Breast epithelium (tissue), 4 donors: ENCODE results near the gene ABI3BP. TPM values are rescaled to one million over a fixed set of nuclear protein-coding genes. Genes with fewer than 3 reads are reported as not detected.

ENCODE experiments used
- DNase-seq, 2 donors: peaks; one replicate each; pipeline ENCODE4 v3.0.0-alpha.2; 2019; ENCODE audit warnings: low spot score in 2 of 2
- H3K27ac ChIP-seq, 2 donors: fragments of 200-600 bp; sonication (generic) in 1 of 2; one replicate each; pipeline ENCODE4 v1.5.1; 2016 to 2019; ENCODE audit warnings: mild to moderate bottlenecking in 1 of 2
- H3K27me3 ChIP-seq, 2 donors: fragments of 200-600 bp; sonication (generic) in 1 of 2; one replicate each; pipeline versions ENCODE4 v1.5.1 to v1.6.0; 2017 to 2019; ENCODE audit warnings: control low read depth in 1 of 2, mild to moderate bottlenecking in 1 of 2
- H3K36me3 ChIP-seq: fragments of 200-600 bp; one replicate; pipeline ENCODE4 v1.5.1; 2019
- H3K4me1 ChIP-seq, 2 donors: fragments of 200-600 bp; sonication (generic); one replicate each; pipeline ENCODE4 v1.5.1; 2016 to 2019; ENCODE audit warnings: control low read depth in 1 of 2
- H3K4me3 ChIP-seq, 3 donors: fragments of 200-600 bp; sonication (generic); 1 replicate in 2 of 3; 2 replicates in 1 of 3; pipeline ENCODE4 v1.5.1; 2016 to 2019; ENCODE audit warnings: mild to moderate bottlenecking in 3 of 3, moderate library complexity in 2 of 3
- H3K9me3 ChIP-seq, 2 donors: fragments of 200-600 bp; sonication (generic) in 1 of 2; one replicate each; pipeline ENCODE4 v1.5.1; 2016 to 2019; ENCODE audit warnings: control low read depth in 1 of 2
- POLR2A ChIP-seq: fragments of 450-650 bp; IDR thresholded peaks from one replicate; pipeline ENCODE4 v1.6.1; 2016; ENCODE audit warnings: antibody characterized with exemption, mild to moderate bottlenecking, moderate library complexity
- POLR2AphosphoS5 ChIP-seq, 3 donors: sonication (generic); formaldehyde crosslinking; IDR thresholded peaks; one replicate each; pipeline ENCODE4 v1.6.1; 2017; ENCODE audit warnings: antibody characterized with exemption in 3 of 3
- intact Hi-C: fragments of 100-400 bp; cut with DNase I; formaldehyde crosslinking; loops from one replicate; pipeline ENCODE4 v1.15.1; 2023; ENCODE audit warnings: low total_unique reads
- total RNA-seq, 3 donors: library from RNA; depleted of rRNA; stranded (reverse); fragments of >200 nt; gene quantifications; one replicate each; pipeline ENCODE4 v1.1.0, GENCODE V29; 2016
- TF ChIP-seq, protein P1 (sequence below), 3 donors: fragments of 450-650 bp; IDR thresholded peaks; one replicate each; pipeline ENCODE4 v1.5.1; 2016 to 2017; ENCODE audit warnings: antibody characterized with exemption in 3 of 3, mild to moderate bottlenecking in 3 of 3, moderate library complexity in 3 of 3

Gene ABI3BP
- total RNA-seq, 3 donors from 2014 or later: 17.4 to 170 (median 41.1) TPM

DNA sequence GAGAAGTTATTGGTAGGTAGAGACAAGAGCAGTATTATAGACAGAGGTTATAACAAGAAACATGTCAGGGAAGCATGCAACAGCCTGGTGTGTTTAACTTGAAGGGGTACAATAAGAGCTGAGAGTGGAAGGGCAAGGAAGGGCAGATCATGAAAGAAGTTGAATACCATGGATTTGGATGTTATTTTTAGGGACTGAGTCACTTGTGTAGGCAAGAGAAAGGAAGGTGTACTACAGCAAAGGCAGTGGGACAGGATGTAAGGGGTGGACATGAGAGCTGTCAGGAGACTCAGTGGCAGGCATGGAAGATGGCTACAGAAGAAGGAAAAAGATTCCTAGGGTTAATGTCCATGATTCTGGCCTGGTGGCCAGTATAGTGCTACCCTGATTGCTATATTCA, 217.6 kb downstream of the ABI3BP start:
- no peak for DNase-seq
- no peaks in the 10 kb centered on the region for H3K27me3 ChIP-seq
- H3K27ac ChIP-seq: no peak overlapping the region
- H3K4me1 ChIP-seq: no peaks in the 10 kb centered on the region
- intact Hi-C loops: no loop called here
- TF ChIP-seq, protein P1, sequence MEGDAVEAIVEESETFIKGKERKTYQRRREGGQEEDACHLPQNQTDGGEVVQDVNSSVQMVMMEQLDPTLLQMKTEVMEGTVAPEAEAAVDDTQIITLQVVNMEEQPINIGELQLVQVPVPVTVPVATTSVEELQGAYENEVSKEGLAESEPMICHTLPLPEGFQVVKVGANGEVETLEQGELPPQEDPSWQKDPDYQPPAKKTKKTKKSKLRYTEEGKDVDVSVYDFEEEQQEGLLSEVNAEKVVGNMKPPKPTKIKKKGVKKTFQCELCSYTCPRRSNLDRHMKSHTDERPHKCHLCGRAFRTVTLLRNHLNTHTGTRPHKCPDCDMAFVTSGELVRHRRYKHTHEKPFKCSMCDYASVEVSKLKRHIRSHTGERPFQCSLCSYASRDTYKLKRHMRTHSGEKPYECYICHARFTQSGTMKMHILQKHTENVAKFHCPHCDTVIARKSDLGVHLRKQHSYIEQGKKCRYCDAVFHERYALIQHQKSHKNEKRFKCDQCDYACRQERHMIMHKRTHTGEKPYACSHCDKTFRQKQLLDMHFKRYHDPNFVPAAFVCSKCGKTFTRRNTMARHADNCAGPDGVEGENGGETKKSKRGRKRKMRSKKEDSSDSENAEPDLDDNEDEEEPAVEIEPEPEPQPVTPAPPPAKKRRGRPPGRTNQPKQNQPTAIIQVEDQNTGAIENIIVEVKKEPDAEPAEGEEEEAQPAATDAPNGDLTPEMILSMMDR (IDR thresholded peaks at IDR 0.05): no peak
- TF ChIP-seq POLR2AphosphoS5 (IDR thresholded peaks at IDR 0.05) (no peak), POLR2A (no peak)
- no peaks in the 10 kb centered on the region for H3K36me3 ChIP-seq
- H3K4me3 ChIP-seq: no peak overlapping the region
- no peaks in the 10 kb centered on the region for H3K9me3 ChIP-seq

DNA sequence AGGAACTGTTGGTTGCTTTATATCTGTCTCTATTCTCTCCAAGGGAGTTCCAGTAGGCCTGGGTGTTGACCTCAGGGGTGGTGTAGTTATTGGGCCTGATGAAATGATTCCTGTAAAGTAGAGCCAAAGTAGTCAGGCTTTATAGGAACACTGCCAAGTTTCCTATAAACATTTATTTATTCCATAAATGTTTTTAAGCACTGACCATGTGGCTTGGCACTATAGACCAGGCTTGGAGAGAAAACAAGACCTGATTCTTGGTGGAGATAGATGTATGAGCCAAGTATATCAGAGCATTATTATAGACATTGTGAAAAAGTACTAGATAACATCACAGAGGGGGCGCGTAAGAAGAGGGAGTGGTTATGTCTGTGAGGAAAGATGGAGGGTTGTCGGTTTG, 218.0 kb downstream of the ABI3BP start:
- H3K9me3 ChIP-seq: no peaks in the 10 kb centered on the region
- no peak overlapping the region for H3K4me3 ChIP-seq
- intact Hi-C loops: no loop called here
- no peak overlapping the region for H3K27ac ChIP-seq
- no peaks in the 10 kb centered on the region for H3K36me3 ChIP-seq
- DNase-seq: no peak
- no peaks in the 10 kb centered on the region for H3K4me1 ChIP-seq
- TF ChIP-seq, protein P1 (IDR thresholded peaks at IDR 0.05): no peak
- TF ChIP-seq POLR2A (no peak), POLR2AphosphoS5 (IDR thresholded peaks at IDR 0.05) (no peak)
- H3K27me3 ChIP-seq: no peaks in the 10 kb centered on the region

DNA sequence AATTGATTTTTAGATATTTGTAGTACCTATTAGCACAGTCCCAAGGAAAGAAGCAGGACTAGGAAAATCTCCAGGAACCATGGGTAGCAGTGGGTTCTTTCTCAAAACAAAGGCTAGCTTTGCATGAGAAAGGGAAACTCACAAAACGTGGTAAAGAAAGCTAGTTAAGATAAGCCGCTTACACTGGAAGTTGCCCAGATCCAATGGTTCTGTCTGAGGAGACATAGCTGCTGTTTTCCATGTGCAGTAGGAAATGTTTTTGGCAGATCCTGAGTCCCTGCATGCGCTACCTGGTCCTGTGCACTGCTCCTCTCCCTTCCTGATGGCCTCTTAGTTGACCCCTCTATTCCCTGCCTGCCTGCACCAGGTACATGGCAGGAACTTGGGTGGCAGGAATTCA, 223.5 kb downstream of the ABI3BP start:
- no peaks in the 10 kb centered on the region for H3K4me1 ChIP-seq
- intact Hi-C loops: loop anchor here (5.0 kb wide), 1 partner anchor 657 kb away; the partner anchor contains the start of gene FILIP1L
- H3K27me3 ChIP-seq: no peaks in the 10 kb centered on the region
- H3K27ac ChIP-seq: no peak overlapping the region
- no peak overlapping the region for H3K4me3 ChIP-seq
- no peaks in the 10 kb centered on the region for H3K36me3 ChIP-seq
- no peaks in the 10 kb centered on the region for H3K9me3 ChIP-seq
- no peak for DNase-seq
- TF ChIP-seq POLR2AphosphoS5 (IDR thresholded peaks at IDR 0.05) (no peak), POLR2A (no peak)
- TF ChIP-seq, protein P1 (IDR thresholded peaks at IDR 0.05): no peak

DNA sequence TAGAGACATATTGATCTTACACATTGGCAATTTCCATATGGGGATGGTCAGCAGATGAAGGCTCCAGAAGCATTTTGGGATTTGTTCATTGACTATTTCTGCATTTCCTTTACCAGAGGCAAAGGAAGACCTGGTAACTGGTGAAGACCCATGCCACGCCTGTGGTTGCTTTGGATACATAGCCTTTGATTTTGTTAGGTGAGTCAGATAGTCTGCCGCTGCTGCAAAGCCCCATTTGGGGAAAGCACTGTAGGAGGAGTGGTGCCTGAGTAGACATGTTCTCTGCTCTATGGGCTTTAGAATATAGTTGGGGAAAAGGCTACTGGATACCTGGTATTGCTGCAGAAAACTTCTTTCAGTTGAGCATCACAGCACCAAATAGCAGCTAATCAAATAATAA, 227.2 kb downstream of the ABI3BP start:
- H3K4me1 ChIP-seq: no peaks in the 10 kb centered on the region
- TF ChIP-seq, protein P1 (IDR thresholded peaks at IDR 0.05): no peak
- no peak for TF ChIP-seq POLR2AphosphoS5 (IDR thresholded peaks at IDR 0.05)
- no peak for TF ChIP-seq POLR2A
- intact Hi-C loops: no loop called here
- no peak overlapping the region for H3K27ac ChIP-seq
- DNase-seq: no peak
- no peaks in the 10 kb centered on the region for H3K9me3 ChIP-seq
- H3K27me3 ChIP-seq: no peaks in the 10 kb centered on the region
- no peak overlapping the region for H3K4me3 ChIP-seq
- no peaks in the 10 kb centered on the region for H3K36me3 ChIP-seq

DNA sequence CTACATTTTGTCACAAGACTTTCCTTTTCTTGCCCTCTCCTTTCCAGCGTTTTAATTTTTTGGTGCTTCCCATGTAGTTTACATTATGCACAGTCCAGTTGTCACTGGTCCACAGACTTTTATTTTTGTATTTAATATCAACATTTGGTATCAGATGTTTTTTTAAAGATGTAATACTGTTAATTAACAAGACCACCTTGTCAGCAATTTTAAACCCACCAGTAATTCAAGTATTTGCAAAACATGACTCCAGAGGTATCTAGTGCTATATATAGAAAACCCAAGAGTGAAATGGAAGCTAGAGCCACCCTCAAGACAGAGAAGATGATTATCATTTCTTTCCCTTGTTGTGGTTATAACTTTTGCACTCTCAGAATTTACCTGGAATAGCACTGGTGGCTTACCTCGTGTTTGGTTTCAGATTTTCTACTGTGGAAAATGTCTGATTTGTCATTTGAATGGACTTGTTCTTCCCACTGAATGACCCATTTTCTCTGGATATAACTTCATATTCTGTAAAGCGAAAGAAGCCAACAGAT, 227.7 kb downstream of the ABI3BP start:
- Histone ChIP-seq H3K4me3 (no peak overlapping the region), H3K9me3 (no peaks in the 10 kb centered on the region), H3K4me1 (no peaks in the 10 kb centered on the region), H3K27ac (no peak overlapping the region), H3K27me3 (no peaks in the 10 kb centered on the region), H3K36me3 (no peaks in the 10 kb centered on the region)
- intact Hi-C loops: no loop called here
- DNase-seq: no peak
- TF ChIP-seq POLR2A: no peak
- TF ChIP-seq POLR2AphosphoS5 (IDR thresholded peaks at IDR 0.05): no peak
- TF ChIP-seq, protein P1 (IDR thresholded peaks at IDR 0.05): no peak
